Measurements from ENCODE around the gene HK2. TPM values are rescaled to one million over a fixed set of nuclear protein-coding genes. Genes with fewer than 3 reads are reported as not detected.

Gene HK2
- total and polyA plus RNA-seq, 2 of the 4 experiments (the other 2 are of a cell fraction), result 17.4 to 20.9 TPM

- Histone ChIP-seq H3K14ac (replicated peaks; ENCODE audit: low read depth, low read length) (no peak overlapping the region), H3K36me3 (ENCODE audit: control insufficient read depth, insufficient read depth, low read length) (no peaks in the 10 kb centered on the region), H2BK20ac (ENCODE audit: low read depth, low read length) (no peak overlapping the region), H3K4me3 (ENCODE audit: insufficient read depth, low read depth, low read length) (no peak overlapping the region), H3K4ac (ENCODE audit: low read depth, low read length) (no peak overlapping the region), H3K27ac (ENCODE audit: insufficient read depth, low read length) (no peak overlapping the region), H2AK5ac (ENCODE audit: low read depth, low read length) (no peak overlapping the region), H3K27me3 (ENCODE audit: control insufficient read depth, insufficient read depth, low read length) (no peaks in the 10 kb centered on the region), H2AK9ac (replicated peaks; ENCODE audit: low read depth, low read length, poor library complexity) (no peak overlapping the region), H4K8ac (ENCODE audit: low read depth in 2 of 2, low read length in 2 of 2) (no peak overlapping the region), H3K56ac (ENCODE audit: extremely low read depth, insufficient read depth, low read length) (no peak overlapping the region), H3K18ac (ENCODE audit: low read depth, low read length) (no peak overlapping the region), H2BK15ac (ENCODE audit: low read depth, low read length) (no peak overlapping the region), H3K4me1 (ENCODE audit: control insufficient read depth, insufficient read depth, low read length) (peaks cover 2% of the 10 kb centered on the region; the same call in 1 of the 2 replicates), H2BK120ac (ENCODE audit: low read depth, low read length) (no peak overlapping the region), H4K20me1 (ENCODE audit: insufficient read depth, low read length) (peaks cover 3% of the 10 kb centered on the region; the same call in 1 of the 2 replicates), H2AFZ (replicated peaks; ENCODE audit: low read length, poor library complexity) (no peak overlapping the region), H3K23ac (ENCODE audit: low read depth, low read length) (no peak overlapping the region), H2BK5ac (ENCODE audit: low read depth, low read length, poor library complexity, severe bottlenecking) (no peak overlapping the region), H4K91ac (ENCODE audit: insufficient read depth, low read depth, low read length) (no peak overlapping the region), H4K5ac (ENCODE audit: low read depth, low read length) (no peak overlapping the region), H3K79me1 (ENCODE audit: low read depth in 1 of 2, low read length in 2 of 2) (0 out of 4 replicates have a peak, but pooled peaks cover 0 to 1% of the 10 kb centered on the region in 2 experiments), H3K4me2 (ENCODE audit: low read depth, low read length) (no peak overlapping the region), H3K9me3 (ENCODE audit: control insufficient read depth, insufficient read depth, low read length) (no peaks in the 10 kb centered on the region), H3K9me1 (ENCODE audit: insufficient read depth, low read length) (no peaks in the 10 kb centered on the region), H3K9ac (ENCODE audit: low read depth, low read length) (no peak overlapping the region)
- WGBS, 2 experiments (ENCODE audit: extremely low coverage in 2 of 2, insufficient read length in 1 of 2), result no CpG with 5 or more reads among the region's 3 CpGs
- dilution Hi-C loops (cut with HindIII; ENCODE audit: low sequenced_read_pairs, unreplicated experiment) (no loop called here), intact Hi-C loops (cut with micrococcal nuclease) (no loop called here), in situ Hi-C loops (cut with MboI; ENCODE audit: low sequenced_read_pairs) (no loop called here)
- DNase-seq (no peak), ATAC-seq (ENCODE audit: low read depth) (no peak)
- BruUV-seq (replicated peaks), result no TSS peak
- ChIA-PET POLR2A (ENCODE audit: unreplicated experiment) (no interaction called here), CTCF (no interaction called here)
- TF ChIP-seq CEBPB (IDR thresholded peaks at IDR 0.05; ENCODE audit: low read depth, low read length) (no peak), POLR2A (IDR thresholded peaks at IDR 0.05; ENCODE audit: low read depth, low read length) (no peak), SMC3 (IDR thresholded peaks at IDR 0.05; ENCODE audit: low read depth, low read length) (no peak), CTCF (conservative IDR thresholded peaks at IDR 0.05; ENCODE audit: low read depth, low read length) (no peak), NFE2L2 (IDR thresholded peaks at IDR 0.05; ENCODE audit: low read depth, low read length) (no peak), RCOR1 (IDR thresholded peaks at IDR 0.05; ENCODE audit: insufficient replicate concordance, low read length) (no peak), RAD21 (IDR thresholded peaks at IDR 0.05; ENCODE audit: low read length) (no peak), ELK1 (IDR thresholded peaks at IDR 0.05; ENCODE audit: borderline replicate concordance, low read depth, low read length) (no peak), MAZ (IDR thresholded peaks at IDR 0.05; ENCODE audit: borderline replicate concordance, low read depth, low read length) (no peak), MAFK (IDR thresholded peaks at IDR 0.05; ENCODE audit: low read depth, low read length) (no peak), USF2 (IDR thresholded peaks at IDR 0.05; ENCODE audit: low read depth, low read length) (no peak), BHLHE40 (IDR thresholded peaks at IDR 0.05; ENCODE audit: low read depth, low read length) (no peak), RFX5 (IDR thresholded peaks at IDR 0.05; ENCODE audit: low read depth, low read length) (no peak)
These were observed 107.4 kb downstream of the HK2 start for GRCh38 chr2:74941284-74941683.

Data from IMR-90 (cell line).